DMS153 treated with DMSO at 0.1 percent for 48 hours (cell line): ENCODE measurements around the gene SGCE.

Experiments
- DNase-seq: peaks from one replicate; lab custom pipeline; 2025; ENCODE audit not compliant: unreplicated experiment; lab: John Stamatoyannopoulos, UW

SGCE gene

DNA sequence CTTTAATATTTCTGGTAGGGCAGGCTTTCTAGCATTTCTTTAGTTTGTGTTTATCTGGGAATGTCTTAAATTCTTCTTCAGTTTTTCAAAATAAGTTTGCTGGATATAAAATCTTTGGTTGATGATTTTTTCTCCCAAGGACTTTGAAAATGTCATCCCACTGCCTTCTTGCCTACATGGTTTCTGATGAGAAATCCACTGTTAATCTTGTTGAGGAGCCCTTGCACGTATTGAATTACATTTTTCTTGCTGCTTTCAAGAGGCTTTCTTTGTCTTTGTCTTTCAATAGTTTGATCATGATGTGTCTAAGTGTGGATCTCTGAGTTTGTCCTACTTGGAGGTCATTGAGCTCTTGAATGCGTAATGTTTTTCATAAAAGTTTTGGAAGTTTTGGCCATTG is 80.3 kb downstream of the SGCE start:
- DNase-seq: no peak

DNA sequence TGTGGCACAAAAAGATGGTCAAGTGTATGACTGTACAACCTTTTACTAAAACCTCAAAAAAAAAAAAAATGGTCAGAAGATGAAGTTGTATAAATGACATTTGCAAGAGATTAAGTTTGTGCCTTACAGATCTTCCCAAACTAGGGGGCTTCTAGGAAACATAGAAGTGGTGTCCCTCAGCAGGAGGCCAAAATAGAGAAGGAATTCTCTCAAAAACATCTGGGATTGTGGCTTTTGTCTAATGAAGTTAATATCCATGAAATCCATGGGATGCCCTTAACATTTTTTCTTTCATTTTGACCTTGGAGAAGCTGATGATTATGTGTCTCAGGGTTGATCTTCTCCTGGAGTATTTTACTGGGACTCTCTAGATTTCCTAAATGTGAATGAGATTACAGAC is 84.1 kb downstream of the SGCE start:
- DNase-seq: no peak

DNA sequence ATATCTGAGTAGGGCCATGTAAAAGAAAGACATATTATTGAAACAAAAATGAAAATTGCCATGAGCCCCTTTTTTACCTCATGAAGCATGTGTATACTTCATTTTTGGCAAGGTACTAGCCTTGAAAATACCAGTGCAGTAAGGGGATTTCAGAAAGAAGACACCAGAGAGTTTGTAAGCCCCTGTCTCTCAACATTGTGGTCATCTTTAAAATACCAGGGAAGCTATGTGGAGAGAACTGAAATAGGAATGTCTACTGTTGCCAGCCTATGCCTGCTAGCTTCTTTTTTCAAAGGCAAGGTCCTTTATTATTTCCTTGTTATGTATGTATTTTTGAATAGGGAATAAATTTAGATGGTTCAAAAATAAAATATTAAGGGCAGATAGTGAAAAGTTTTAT is 88.5 kb downstream of the SGCE start:
- no peak for DNase-seq

DNA sequence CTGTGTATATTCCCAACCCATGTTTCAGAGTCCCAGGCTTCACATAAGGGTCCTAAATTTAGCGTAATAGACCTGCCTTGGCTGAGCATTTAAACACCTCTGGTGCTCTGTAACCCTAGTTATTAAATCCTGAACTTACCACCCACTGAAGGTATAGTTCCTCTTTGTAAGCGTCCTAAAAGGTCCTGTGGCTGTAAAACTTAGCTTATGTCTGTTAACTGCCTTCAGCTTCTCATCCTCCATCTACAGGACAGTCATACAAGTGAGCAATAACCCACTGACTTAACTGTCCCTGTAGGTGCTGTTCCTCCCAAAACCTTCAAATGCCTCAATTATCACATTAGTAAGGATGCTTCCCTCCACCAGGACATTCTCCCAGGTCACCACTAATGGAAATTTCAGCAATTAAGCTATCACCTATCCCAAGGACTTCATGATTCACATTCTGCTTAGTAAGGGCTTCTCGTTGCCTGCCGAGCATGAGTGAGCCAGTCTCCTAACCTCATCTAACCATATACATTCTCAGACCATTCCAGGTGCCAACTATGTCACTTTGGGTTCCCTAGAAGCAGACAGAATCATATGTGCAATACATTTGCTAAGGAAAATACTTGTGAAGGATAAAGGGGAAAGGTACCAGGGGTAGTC is 90.6 kb downstream of the SGCE start:
- no peak for DNase-seq

DNA sequence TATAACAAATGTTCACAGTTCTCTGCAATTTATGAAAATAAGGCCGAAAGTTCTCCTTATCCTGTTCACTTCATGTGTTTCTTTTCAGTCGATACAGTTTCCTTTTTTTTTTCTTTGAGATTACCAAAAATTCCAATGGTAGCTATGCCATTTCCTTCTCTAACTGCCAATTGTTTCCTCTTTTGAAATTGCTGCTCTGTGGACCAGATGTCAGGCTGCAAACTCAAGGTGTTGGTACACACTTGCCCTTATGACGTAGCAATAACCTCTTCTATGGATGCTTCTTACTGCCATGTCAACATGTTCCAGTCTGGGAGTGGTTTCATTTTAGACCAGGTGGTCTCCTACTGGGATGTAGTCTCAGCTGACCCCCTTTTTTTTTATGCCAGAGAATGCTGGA is 93.4 kb downstream of the SGCE start:
- no peak for DNase-seq

DNA sequence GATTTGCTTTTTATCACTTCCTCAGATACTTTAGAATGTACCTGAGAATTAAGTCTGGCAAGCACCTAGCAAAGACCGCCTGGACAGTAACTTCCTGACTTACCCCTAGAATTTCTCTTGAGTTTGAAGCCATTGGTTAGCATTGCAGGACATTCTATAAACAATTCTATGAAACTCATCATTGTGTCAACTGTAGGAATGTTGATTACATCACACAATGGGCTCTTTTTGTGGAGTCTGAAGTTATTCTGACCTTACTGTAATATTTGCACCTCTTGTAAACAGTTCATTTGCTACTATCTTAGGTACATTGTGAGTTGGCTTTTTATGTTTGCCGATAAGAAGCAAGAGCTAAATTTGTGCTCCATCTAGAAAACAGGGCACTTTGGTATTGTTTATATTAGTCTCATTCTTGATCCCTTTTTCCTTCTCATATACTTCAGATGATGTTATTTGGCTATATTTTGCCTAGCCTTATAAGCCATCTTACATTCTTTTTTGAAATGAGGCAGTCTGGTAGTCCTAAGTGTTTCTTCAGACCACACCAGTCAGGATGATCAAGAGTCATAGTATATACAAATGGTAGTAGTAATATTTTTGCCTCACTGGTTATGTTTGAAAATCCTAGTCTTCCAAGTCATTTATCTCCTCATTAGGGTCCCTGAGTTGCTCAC is 94.0 kb downstream of the SGCE start:
- DNase-seq: no peak

DNA sequence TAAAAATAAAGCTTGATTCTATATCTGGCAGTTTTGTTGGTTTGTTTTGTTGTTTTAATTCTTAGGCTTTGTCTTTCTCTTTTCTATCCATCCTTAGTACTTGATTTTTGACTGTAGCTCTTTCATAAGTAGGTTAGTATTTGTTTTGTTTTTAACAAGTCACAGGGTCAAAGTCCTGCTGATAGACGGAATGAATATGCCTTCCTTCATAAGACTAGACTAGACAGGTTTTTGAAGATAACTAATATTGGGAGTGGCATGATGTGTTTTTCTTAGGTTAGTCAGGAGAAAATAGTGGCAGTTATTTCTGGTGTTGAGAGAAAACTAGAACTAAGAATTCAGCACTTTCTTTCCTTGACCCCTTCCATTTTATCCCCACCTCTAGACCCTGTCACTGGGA is 96.0 kb downstream of the SGCE start:
- no peak for DNase-seq

DNA sequence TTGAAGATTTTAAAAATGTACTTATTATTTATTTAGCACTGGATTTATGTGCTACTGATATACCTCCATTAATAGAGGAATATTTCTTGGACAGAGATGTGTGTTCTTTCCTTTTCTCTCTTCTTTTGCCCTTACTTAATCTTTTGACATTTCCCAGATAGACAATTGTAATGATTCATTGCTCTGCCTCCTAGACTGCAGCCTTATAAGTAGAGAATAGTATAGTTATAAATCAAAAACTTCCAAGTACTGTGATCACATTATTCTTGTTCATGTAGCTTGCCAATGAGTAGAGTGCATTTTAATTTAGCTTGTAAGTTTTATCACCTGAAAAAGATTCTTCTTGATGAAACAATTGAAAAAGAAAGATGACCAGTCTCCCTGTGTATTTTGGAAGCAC is 98.7 kb downstream of the SGCE start:
- DNase-seq: no peak

DNA sequence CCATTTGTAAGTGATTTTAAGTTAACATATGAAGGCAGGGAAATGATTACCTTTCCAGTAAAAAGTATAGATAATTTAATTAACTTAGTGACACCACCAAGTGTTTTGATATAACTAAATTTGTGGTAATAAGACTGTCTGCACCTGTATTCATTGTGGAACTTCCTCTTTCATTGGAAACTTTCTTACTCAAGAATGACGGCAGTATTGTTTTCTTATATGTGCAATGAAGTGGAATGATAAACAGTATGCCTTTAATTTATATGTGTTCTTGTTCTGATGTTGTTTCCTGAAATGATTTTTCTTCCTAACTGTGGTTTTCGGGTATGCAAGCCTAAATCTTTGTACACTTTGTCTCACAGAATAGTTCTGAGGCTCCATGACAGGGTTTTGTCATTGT is 99.9 kb downstream of the SGCE start:
- DNase-seq: no peak

DNA sequence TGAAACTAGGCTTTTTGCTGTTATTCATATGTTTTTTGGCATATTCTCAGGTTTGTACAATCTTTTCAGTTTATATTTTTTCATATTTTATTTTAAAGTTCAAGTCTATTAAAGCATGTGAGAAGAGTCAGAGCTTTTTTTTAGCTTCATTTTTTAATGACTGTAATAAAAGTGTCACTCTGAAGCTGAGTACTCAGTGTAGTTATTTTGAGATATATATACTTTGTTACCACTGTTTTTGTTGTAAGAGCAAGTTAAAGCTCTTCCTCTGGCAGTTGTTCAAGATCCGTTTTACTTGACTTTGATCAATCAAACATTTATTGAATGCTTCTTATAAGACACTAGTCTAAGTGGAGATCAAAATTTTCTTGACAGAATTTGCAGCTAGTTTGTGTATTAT is 108.8 kb downstream of the SGCE start:
- DNase-seq: no peak

DNA sequence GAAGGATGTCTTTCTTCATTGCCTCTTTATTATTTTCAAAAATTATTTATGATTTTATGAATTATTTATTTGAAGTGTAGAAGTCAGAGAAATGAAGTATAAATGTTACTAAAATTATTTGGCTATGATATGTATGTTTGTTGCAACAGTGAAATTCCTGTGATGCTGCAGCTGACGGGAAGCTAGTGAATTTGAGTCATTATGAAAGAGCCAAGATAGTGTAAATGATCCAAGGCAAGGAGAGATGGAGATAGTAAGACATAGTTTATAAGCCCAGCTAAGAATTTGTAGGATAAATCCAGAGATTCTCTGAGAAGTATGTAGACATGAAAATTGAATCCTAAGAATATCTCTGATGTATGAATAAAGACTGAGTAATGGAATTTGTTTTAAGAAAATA is 115.5 kb downstream of the SGCE start:
- DNase-seq: no peak
